GM21360 (cell line): ENCODE measurements around the gene C10orf62.
A peak's percentile ranks its signal among the peaks of the same experiment; 100 is the strongest.
"Not testable (repeated sequence)": the region's sequence is repeated elsewhere in the genome, so short reads cannot be mapped to it uniquely, and the experiment has no call there.

Experiments
- ATAC-seq: cut with Tn5 transposase; IDR thresholded peaks from one replicate; pipeline ENCODE4 v1.9.1; 2021; ENCODE audit warnings: mild to moderate bottlenecking, moderate library complexity; ENCODE audit not compliant: unreplicated experiment

C10orf62 gene, protein sequence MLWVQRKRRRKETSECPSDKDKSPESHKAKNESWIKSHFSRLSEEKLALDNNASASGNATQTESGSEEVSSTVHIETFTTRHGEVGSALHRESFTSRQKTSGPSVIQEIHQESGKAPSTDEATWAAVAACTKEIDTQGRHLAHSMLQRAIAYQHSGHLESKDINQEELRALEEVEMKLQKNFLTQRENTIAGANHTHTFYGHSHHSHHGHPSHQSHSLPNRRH

DNA sequence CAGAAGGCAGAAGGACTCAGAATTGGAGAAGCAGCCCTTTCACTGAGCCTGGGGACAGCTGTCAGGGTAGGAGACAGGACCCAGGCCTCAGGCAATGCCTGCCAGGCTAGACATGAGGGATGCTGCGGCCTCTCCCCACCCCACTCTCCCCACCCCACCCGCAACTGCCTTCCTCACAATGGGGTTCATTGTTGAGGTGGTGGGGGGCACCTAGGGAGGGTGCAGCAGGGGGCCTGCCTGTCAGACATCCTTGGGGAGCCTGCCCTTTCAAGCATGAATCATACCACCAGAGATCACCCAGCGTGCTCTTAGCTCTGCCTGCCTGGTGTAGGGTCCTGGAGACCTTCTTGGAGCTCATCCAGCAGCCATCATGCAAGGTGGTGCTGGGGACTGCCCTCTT lies at the start of gene C10orf62:
TSS of gene C10orf62 (plus strand) at position 243 of the 400 bp plus-strand sequence. CDS start 177 bp downstream, outside the sequence.
- no peak for ATAC-seq

- ATAC-seq, result no peak
These were observed 48.6 kb upstream of the C10orf62 start for GRCh38 chr10:97540669-97541500.

DNA sequence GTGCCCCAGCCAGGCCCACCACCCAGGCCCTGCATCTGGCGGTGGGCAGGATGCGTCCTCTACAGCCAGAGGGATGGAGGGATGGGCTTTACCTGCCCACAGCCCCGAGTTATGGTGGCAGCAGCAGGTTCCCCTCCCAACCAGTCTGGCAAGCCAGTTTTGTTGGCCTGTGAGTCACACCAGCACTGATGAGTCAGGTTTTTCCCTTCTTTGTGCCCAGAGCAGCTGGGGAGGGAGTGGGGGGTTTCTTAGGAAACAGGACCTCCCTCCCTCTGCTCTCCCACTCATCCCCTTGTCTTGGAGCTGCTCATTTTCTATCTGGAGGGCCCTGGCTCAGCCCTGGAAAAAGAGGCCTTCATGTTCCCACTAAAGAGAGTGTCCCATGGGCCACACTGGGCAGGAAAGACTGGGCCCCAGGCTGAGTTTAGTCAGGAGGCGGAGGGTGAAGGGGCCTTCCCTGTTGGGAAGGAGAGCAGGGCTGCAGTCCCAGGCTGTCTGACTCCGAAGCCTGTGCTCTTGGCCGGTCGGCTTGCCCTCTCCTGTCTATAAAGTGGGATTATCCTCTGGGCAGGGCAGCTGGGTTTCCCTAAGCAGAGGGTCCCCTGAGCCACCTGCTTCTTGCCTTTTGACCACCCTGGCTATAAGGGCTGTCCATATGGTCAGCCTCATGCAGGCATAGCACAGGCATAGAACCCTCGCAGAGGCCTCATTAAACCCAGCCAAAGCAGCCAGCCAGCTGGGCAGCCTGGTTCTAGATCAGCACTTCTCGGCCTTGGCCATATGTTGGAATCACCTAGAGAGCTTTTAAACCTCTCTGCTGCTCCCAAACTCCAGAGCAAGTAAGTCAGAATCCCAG lies 47.1 kb upstream of the C10orf62 start:
- no peak for ATAC-seq

GRCh38 chr10:97543025-97543546 lies 46.4 kb upstream of the C10orf62 start:
- no peak for ATAC-seq

GRCh38 chr10:97546456-97547270 lies 42.9 kb upstream of the C10orf62 start:
- no peak for ATAC-seq

DNA sequence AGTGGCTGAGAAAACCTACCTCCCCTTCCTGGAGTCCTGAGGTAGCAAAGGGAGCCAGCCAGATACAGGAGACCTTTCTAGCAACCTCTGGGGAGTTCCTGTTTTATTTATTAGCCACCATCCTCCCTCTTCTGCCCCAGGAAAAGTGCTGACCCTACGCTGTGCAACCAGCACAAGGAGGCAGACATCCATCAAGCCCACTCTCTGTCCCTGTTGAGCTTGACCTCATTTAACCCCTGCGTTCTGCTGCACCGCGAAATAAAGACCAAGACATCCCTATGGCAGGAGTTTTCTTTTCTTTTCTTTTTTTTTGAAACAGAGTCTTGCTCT lies 42.3 kb upstream of the C10orf62 start:
- no peak for ATAC-seq

DNA sequence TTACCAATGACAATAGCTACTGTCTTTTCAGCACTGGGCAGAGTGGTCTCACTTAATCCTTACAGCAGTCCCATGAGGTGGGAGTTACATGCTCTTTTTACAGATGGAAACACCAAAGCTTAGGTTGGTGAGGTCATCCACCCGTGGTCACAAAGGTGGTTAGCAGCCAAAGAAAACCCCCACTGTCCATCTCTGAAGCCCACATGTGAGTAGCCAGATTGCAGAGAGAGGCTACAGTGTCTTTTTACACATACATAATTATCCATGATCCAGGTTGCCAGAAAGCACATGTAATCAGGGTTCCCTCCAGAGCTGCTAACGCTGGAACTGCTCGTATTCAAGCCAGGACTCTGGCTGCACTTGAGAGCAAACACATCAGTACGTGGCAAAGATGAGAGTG lies 41.6 kb upstream of the C10orf62 start:
- ATAC-seq, result no peak

DNA sequence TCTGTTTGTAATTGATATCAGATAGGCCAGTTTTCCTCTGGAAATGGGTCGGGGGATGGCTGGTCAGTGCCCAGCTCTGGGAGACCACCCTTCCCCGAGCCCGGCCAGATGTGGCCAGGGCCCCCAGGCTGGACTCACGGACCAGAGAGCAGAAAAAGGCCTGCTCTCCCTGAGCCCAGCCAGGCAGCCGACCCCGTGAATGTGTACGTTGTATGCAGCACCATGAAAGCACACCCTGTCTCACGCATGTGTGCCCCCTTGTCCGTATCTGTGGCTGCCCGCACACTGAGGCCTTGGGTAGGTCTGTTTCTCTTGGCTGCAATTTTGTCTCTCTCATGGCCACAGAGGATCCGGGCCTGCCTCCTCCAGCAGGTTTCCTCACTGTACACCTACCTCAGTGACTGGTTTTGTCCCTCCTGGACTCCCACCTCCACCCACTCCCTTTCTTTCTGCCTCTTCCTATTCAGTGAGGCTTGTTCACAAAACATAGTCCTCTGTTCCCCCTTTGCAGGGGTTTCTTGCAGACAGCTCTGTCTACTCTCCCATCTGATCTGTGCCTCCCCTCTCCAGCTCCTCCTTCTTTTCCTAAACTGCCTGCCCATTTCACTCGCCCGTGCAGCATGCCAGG lies 40.6 kb upstream of the C10orf62 start:
- no peak for ATAC-seq

GRCh38 chr10:97549587-97550322 lies 39.8 kb upstream of the C10orf62 start:
- ATAC-seq, result no peak

- ATAC-seq, result no peak
These were observed 39.0 kb upstream of the C10orf62 start for GRCh38 chr10:97550336-97551149.

DNA sequence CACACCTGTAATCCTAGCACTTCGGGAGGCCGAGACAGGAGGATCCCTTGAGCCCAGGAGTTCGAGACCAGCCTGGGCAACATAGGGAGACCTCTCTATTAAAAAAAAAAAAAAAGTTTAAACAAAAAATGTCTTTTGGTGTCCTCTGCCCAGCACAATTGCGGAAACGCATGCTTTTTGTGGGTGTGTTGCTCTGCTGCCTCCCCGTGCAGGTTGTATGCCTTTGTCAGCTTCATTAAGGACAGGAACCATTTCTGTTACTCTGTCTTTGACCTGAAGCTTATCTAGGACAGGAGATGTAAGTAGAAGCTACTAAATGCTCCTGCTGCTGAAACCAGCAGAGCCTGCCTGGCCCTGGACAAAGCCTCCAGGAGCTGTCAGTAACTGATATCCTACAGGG lies 38.2 kb upstream of the C10orf62 start:
- ATAC-seq, result no peak

DNA sequence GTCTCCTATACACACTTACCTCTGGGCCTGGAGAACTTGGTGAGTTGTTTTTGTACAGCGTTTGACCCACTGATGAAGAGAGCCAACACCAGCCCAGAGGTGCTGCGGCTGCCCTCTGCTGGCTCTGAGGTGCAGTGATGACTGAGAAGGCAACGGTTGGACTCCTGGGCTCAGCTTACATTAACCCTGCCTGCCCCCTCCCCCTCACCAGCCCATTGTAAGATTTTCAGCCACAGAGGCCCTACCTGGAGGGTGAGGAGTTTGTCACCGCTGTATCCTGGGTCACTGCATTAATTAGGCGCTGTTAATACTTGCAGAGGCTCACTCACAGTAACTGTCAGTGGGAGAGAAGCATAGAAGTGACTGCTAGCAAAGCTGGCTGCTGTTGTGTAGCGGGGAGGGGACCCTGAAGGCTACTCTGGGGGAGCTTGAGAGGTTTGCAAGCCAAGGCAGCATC lies 35.9 kb upstream of the C10orf62 start:
- peak; percentile 87 for ATAC-seq

- not testable (repeated sequence) for ATAC-seq
These were observed 35.2 kb upstream of the C10orf62 start for GRCh38 chr10:97554336-97554735.

- ATAC-seq, result not testable (repeated sequence)
These were observed 34.0 kb upstream of the C10orf62 start for GRCh38 chr10:97555541-97555940.

DNA sequence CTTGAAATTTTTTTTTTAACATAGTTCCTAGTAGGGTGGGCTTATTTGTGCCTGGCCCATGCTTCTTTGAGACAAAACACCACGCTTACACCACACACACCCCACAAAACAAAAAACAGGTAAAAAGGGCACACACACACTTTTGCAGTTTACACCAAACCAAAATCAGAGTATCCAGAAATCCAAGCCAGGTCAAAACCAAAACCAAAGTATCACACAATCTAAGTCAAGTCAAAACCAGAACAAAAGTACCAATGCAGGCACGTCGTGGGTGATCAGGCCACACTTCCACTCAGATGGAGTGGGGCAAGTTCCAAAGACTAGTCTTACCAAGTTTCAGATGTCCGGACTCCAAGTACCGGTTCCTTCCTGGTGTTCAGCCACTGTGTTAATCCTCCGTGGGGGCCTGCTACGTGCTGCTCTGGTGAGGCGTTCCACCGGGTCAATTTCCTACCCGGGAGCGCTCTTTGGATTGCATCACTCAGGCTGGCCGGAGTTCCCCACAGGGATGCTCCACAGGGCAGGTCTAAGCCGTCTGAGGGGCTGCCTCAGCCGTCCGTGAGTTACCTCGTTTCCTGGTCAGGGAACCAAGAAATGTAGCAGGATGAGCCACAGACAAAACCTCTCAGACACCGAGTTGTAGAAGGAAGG lies 28.7 kb upstream of the C10orf62 start:
- not testable (repeated sequence) for ATAC-seq

- ATAC-seq, result not testable (repeated sequence)
These were observed 28.0 kb upstream of the C10orf62 start for GRCh38 chr10:97561386-97562077.

- not testable (repeated sequence) for ATAC-seq
These were observed 27.2 kb upstream of the C10orf62 start for GRCh38 chr10:97562329-97562728.
